Inferior parietal cortex (tissue), 1 donor: Measurements from ENCODE around the gene FAXDC2.

Experiments used
- DNase-seq: peaks from one replicate; pipeline ENCODE4 v3.0.0-alpha.2; 2016; ENCODE audit errors: extremely low spot score

The FAXDC2 gene

DNA sequence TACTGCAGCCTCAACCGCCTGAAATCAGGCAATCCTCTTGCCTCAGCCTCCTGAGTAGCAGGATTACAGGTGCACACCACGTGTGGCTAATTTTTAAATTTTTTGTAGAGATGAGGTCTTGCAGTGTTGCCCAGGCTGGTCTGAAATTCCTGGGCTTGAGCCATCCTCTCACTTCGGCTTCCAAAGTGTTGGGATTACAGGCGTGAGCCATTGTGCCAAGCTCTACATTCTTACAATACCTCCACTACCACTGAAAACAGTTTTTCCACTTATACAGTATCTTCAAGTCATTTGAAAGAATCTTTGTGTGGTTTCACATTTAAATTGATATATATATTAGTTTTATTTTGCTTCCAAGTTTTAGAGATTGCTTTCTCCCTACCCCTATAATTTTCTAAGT is 52.6 kb downstream of the FAXDC2 start:
- DNase-seq: no peak

GRCh38 chr5:154795235-154795596 is 55.2 kb downstream of the FAXDC2 start:
- no peak for DNase-seq

DNA sequence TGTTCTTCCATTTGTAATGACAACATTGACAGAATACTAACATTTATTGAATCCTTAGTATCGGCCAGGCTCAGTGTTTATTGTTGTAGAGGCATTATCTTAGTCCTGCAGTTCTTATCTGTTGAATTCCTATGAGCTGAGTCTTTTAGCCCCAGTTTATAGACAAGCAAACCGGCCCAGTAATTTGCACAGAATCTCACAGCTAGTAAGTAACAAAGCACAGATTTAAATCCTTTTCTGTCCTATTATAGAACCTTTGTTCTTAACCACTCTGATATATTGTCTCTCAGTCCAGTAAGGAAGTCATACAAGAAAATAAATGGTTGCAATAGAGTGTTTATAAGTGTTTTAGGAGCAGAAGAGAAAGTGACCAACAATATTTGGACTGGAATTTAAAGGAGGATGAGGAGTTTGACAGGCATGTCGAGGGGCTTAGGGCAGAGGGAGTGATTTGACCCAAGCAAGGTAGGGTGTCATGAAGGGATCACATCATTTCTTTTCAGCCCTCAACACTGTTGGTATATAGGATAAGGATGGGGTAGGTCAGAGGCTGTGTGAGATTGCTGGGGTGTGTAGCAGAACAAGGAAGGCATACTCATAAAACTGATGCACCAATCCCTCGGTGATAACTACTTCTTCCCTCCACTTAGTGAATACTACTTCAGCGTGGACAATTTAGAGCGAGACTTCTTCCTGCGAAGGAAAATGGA is 55.7 kb downstream of the FAXDC2 start:
- DNase-seq: no peak

DNA sequence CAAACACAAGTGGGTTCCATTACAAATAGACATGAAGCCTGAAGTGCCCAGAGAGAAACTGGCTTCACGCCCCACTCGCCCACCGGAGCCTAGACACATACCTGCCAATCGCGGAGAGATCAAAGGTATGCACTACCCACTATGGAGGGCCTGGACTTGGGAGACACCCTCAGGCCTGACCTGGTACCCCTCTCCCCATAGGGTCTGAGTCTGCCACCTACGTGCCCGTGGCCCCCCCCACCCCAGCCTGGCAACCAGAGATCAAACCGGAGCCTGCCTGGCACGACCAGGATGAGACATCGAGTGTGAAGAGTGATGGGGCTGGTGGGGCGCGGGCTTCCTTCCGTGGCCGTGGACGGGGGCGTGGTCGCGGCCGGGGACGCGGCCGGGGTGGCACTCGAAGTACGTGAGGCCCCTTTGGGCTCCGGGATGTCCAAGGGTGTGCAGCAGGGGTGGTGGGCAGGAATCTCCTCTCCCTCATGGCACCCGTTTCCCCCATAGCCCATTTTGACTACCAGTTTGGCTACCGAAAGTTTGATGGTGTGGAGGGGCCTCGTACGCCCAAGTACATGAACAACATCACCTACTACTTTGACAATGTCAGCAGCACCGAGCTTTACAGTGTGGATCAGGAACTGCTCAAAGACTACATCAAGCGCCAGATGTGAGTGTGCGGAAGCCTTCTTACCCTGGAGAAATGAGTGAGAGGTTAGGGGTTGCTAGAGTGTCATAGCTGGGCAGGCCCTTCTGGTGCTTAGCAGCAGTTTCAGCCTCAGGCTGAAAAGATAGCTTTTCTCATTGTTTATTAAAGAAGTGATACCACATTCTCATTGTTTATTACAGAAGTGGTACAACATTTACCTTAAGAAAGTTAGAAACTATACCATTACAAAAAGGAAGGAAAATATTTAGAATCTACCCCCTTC is 56.5 kb downstream of the FAXDC2 start:
- no peak for DNase-seq

- DNase-seq: no peak
Measured at GRCh38 chr5:154791535-154791934, 58.9 kb downstream of the FAXDC2 start.

DNA sequence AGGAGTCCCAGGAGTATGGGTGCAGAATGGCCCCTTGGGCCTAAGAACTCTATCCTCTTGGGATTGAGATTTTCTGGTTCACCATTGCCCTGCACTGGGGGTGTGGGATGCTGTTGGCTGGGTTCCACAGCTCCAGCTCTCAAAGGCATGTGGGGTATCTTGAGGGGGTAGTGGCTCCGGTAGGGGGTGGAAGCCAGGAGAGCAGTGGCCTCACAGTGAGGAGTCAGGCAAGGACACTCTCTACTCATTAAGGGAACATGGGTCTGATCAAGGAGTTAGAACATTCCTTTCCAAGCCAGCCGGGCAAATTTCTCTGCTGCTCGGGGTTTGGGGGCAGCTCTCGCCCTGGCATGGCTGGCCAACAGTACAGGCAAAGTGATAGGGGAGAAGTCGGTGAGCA is 62.2 kb downstream of the FAXDC2 start:
- no peak for DNase-seq

DNA sequence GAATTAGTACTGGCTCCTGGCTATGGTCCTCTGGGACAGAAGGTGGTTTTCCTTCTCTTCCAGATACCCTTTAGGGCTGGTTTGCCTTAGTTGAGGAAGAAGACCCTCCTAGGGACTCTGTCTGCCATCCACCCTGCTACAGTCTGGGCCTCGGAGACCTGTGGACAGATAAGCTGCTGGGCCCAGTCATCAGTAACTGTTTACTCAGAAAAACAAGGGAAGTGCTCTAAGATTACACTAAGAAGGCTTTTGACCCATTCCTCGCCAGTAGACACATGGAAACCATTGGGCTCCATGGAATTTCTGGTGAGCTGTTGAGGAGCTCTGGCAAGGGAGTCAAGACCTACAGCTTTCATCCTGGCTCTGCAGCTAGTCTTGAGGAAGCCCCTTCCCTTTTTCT is 64.0 kb downstream of the FAXDC2 start:
- DNase-seq: no peak

GRCh38 chr5:154784856-154785255 is 65.5 kb downstream of the FAXDC2 start:
- DNase-seq: no peak

GRCh38 chr5:154783774-154784460 is 66.5 kb downstream of the FAXDC2 start:
- DNase-seq: no peak

DNA sequence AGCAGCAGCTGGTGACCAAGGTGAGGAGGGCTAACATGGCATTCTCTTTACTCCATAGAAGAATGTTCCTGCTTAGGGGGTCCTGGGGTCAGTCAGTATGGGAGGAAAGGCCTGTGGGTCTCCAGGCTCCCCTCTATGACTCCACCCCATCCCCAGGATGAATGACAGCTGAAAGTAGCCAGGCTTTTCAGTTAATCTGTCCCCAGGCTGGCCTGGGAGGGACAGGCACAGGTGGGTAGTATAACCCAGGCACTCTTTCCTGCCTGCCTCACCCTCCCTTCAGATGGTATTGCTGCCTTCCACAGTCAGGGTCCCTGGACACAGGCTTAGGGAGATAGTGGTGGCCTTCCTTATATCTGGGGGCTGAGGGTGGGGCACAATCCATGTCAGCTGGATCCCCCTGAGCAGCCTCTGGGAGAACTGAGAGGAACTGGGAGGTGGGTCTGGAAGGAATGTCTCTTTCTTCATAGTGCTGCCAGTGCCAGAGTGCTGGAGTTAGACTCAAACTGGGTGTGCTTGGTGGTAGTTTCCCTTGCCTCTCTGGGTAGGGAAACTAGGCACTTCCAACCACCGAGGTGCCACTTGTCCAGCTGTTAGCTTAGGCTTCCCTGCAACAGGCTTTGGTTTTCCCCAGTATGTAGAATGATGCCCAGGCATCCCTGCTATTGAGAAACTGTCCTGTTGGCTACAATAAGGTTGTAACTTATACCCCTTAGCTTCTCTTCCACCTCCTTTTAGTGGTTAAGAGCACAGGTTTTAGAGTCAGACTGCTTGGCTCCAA is 67.4 kb downstream of the FAXDC2 start:
- no peak for DNase-seq

DNA sequence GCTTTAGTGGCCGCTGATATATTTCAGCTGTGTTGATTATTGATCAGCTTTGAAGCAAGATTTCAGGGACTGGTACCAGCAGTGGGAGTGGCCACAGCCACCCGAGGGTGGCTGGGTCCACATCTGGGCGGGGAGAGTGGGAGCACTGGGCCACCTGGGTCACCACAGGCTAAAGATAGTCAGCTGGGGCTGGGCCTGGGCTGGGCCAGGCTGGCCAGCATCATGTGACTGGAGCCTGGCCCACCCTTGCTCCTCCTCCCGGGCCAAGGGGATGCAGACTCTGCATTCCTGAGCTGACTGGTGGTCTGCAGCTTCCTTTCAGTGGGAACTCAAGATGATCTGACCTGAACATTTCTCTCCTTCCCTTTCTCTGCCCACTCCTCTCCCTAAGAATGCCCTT is 68.1 kb downstream of the FAXDC2 start:
- DNase-seq: no peak

DNA sequence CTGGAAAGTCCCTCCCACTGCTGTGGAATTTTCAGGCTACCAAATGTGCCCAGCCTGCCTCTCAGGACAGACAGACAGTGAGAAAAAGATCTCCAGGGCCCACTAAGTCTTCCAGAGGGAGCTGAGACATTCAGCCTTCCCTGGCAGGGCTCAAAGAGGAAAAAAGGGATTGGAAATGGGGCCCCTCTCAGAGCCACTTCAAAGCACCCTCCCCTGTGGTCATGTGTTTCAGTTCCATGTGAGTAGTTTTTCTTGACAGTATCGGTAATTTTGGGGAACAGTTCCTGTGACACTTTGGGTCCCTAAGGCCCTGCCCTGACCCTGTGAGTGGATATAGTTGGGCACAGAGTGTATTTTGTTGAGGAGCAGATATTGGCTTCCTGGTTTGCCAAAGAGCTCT is 70.3 kb downstream of the FAXDC2 start:
- no peak for DNase-seq

DNA sequence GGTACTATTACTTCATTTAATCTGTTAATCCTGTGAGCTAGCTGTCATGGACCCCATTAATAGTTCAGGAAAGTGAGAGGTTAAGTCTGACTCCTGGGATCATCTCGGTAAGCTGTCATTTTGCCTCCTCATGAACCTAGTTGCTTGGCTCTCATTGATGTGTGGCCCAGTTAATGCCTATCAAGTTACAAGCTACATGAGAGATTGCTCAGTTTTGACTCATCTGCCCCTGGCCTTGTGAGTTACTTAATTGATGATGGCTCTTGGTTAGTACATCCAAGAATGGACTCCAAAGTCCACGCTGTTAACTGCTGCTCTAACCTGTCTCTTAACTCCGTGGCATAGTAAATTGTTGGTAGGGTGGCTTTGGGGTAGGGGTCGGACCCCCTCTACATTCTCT is 71.3 kb downstream of the FAXDC2 start:
- no peak for DNase-seq

DNA sequence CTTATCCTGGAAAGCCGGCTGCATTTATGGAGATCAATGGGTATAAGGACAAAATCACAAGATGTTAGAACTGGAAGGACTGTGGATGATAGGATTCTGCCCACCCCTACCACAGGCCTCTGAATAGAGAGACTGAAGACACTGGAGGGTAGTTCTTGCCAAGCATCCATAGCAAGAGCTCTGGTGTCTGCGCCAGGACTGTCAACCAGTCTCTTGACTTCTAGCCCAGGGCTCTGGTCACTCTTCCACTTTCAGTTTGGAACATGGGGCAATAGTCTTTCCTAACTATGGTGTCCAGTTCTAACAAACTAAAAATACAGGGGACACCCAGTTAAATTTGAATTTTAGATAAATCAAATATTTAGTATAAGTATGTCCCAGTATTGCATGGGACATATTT is 71.9 kb downstream of the FAXDC2 start:
- no peak for DNase-seq

DNA sequence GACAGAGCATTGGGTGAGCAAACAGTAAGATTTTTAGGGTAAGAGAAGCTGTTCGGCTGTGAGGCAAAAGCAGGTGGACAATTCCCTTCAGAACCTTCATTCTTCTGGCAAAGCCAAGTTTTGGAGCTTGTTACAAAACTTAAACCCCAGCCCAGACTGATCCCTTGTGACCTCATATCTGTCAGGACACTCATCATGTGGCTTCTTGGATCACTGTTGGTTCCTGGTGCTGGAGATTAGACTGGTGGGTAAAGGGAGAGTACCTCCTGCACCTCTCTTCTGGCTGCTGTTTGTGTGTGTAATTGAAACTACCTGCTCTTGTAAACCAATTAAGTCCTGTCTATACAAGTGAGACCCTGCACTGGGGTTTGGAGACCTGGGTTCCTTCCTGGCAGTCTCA is 74.2 kb downstream of the FAXDC2 start:
- DNase-seq: no peak

DNA sequence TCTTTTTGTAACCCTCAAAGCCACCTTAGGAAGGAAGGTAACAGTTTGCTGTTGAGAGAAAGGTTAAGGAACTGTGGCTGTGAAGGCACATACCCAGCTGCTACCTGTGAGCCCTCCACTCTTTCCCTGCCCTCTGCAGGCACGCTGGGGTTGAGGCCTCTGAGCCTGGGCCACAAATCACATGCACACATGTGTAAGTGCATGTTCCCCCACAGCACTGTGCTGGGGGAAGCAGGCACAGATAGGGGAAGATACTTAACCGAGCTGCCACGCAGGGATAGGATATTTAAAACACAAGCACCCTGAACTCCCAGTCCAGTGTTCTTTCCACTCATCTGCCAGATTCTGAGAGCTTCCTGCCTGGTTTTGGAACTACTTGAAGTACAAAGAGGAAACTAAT is 77.1 kb downstream of the FAXDC2 start:
- no peak for DNase-seq

DNA sequence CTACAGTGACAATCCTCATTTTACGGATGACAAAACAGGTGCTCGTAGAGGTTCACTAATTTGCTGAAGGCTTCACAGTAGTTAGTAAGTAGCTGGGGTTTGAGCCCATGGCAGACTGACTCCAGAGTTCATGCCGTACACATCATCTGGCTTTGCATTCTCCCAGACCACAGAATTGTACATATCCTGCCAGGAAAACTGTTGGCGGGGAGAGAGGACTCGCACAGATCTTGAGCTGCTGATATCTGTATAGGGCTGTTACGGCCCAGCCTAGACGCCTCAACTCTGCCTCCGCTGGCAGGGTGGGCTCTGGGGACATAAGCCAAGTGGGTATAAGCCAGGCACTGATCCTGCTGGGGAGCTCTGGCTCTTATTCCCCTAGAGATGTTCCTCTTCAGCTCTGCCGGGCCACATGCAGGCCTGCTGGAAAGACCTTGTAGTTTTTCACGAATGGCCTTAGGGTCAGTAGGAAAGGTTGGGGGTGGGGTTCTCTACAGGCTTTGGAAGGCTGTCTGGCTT is 79.0 kb downstream of the FAXDC2 start:
- DNase-seq: no peak

DNA sequence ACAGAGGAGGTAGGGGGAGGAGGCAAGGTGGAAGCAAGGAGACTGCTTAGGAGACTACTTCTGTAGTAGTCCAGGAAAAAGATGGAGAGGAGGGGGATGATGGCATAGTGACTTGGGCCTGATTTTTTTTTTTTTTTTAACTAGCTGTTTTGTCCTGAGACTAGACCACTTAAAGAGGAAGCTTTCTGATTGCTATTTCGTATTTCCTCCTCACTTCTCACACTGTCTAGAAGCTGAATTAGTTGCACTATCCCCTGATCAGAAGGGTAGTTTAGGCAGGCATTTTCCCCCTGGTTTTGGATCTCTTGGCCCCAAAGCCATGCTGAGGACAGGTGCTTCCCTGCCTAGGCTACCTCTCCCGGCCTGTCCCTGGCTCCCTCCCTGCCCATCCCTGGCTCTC is 80.3 kb downstream of the FAXDC2 start:
- DNase-seq: no peak
